HUES6 (cell line): ENCODE data around the gene KBTBD8.
A peak's percentile ranks its signal among the peaks of the same experiment; 100 is the strongest.

Source experiments
- H3K27ac ChIP-seq: 2 replicates; pipeline ENCODE4 v1.7.0; 2013; ENCODE audit warnings: low read depth, mild to moderate bottlenecking, low read length, inconsistent platforms
- H3K27me3 ChIP-seq: 2 replicates; pipeline ENCODE4 v1.6.1; 2013; ENCODE audit warnings: low read length; ENCODE audit not compliant: control insufficient read depth, insufficient read depth
- H3K36me3 ChIP-seq: 2 replicates; pipeline ENCODE4 v1.6.1; 2013; ENCODE audit warnings: low read length; ENCODE audit not compliant: control insufficient read depth, insufficient read depth
- H3K4me1 ChIP-seq: 2 replicates; pipeline ENCODE4 v1.6.1; 2013; ENCODE audit warnings: low read length; ENCODE audit not compliant: control insufficient read depth, insufficient read depth
- H3K4me3 ChIP-seq: 2 replicates; pipeline ENCODE4 v1.5.1; 2013; ENCODE audit warnings: low read depth, low read length
- H3K9ac ChIP-seq: one replicate; pipeline ENCODE4 v1.6.1; 2013; ENCODE audit warnings: mild to moderate bottlenecking, low read length
- H3K9me3 ChIP-seq: 2 replicates; pipeline ENCODE4 v1.6.1; 2013; ENCODE audit warnings: low read depth, low read length; ENCODE audit not compliant: control insufficient read depth, insufficient read depth

KBTBD8 gene

GRCh38 chr3:66998113-66998903 lies at the start of gene KBTBD8:
TSS of gene KBTBD8 (plus strand) at chr3:66998307. CDS start at chr3:66998356, 49 bp downstream.
- Histone ChIP-seq H3K4me1 (no peaks in the 10 kb centered on the region), H3K36me3 (peaks cover 4% of the 10 kb centered on the region), H3K4me3 (peak within 1 kb of the TSS; percentile 82), H3K27ac (no peak within 1 kb of the TSS), H3K9ac (peak within 1 kb of the TSS; percentile 61), H3K27me3 (0 out of 2 replicates have a peak, but pooled peaks cover 3% of the 10 kb centered on the region), H3K9me3 (no peaks in the 10 kb centered on the region)

GRCh38 chr3:66948838-66949237 lies 49.3 kb upstream of the KBTBD8 start:
- no peaks in the 10 kb centered on the region for H3K9me3 ChIP-seq

GRCh38 chr3:66949898-66950297 lies 48.2 kb upstream of the KBTBD8 start:
- H3K27ac ChIP-seq, result no peak overlapping the region
- no peaks in the 10 kb centered on the region for H3K9me3 ChIP-seq
- H3K4me3 ChIP-seq, result no peak overlapping the region

More at GRCh38 chr3:66948838-66949237, 49.3 kb upstream of the KBTBD8 start:
- Histone ChIP-seq H3K4me3 (no peak overlapping the region), H3K4me1 (no peaks in the 10 kb centered on the region), H3K36me3 (no peaks in the 10 kb centered on the region), H3K9ac (no peak overlapping the region), H3K27me3 (no peaks in the 10 kb centered on the region), H3K27ac (no peak overlapping the region)

GRCh38 chr3:66952357-66952756 lies 45.8 kb upstream of the KBTBD8 start:
- Histone ChIP-seq H3K36me3 (no peaks in the 10 kb centered on the region), H3K27ac (no peak overlapping the region), H3K9ac (no peak overlapping the region), H3K4me3 (no peak overlapping the region), H3K9me3 (no peaks in the 10 kb centered on the region), H3K27me3 (no peaks in the 10 kb centered on the region), H3K4me1 (no peaks in the 10 kb centered on the region)

More at GRCh38 chr3:66949898-66950297, 48.2 kb upstream of the KBTBD8 start:
- Histone ChIP-seq H3K27me3 (no peaks in the 10 kb centered on the region), H3K4me1 (no peaks in the 10 kb centered on the region), H3K9ac (no peak overlapping the region), H3K36me3 (no peaks in the 10 kb centered on the region)

- H3K4me3 ChIP-seq, result no peak overlapping the region
- H3K27ac ChIP-seq, result no peak overlapping the region
- no peaks in the 10 kb centered on the region for H3K4me1 ChIP-seq
- H3K27me3 ChIP-seq, result no peaks in the 10 kb centered on the region
- H3K9me3 ChIP-seq, result no peaks in the 10 kb centered on the region
- no peak overlapping the region for H3K9ac ChIP-seq
- no peaks in the 10 kb centered on the region for H3K36me3 ChIP-seq
Observed at GRCh38 chr3:66953934-66954445, 44.1 kb upstream of the KBTBD8 start.

GRCh38 chr3:66956742-66957141 lies 41.4 kb upstream of the KBTBD8 start:
- Histone ChIP-seq H3K27ac (no peak overlapping the region), H3K9ac (no peak overlapping the region), H3K9me3 (no peaks in the 10 kb centered on the region), H3K27me3 (no peaks in the 10 kb centered on the region), H3K4me1 (no peaks in the 10 kb centered on the region), H3K36me3 (no peaks in the 10 kb centered on the region), H3K4me3 (no peak overlapping the region)

GRCh38 chr3:66957367-66957766 lies 40.7 kb upstream of the KBTBD8 start:
- no peak overlapping the region for H3K27ac ChIP-seq
- no peak overlapping the region for H3K4me3 ChIP-seq
- H3K9ac ChIP-seq, result no peak overlapping the region
- no peaks in the 10 kb centered on the region for H3K9me3 ChIP-seq
- no peaks in the 10 kb centered on the region for H3K4me1 ChIP-seq
- no peaks in the 10 kb centered on the region for H3K36me3 ChIP-seq
- H3K27me3 ChIP-seq, result no peaks in the 10 kb centered on the region

GRCh38 chr3:66958067-66958466 lies 40.0 kb upstream of the KBTBD8 start:
- H3K9me3 ChIP-seq, result no peaks in the 10 kb centered on the region
- H3K4me1 ChIP-seq, result no peaks in the 10 kb centered on the region
- no peak overlapping the region for H3K4me3 ChIP-seq
- H3K27ac ChIP-seq, result no peak overlapping the region
- H3K9ac ChIP-seq, result no peak overlapping the region
- H3K27me3 ChIP-seq, result no peaks in the 10 kb centered on the region
- no peaks in the 10 kb centered on the region for H3K36me3 ChIP-seq

- Histone ChIP-seq H3K4me1 (no peaks in the 10 kb centered on the region), H3K9me3 (no peaks in the 10 kb centered on the region), H3K9ac (no peak overlapping the region), H3K27ac (no peak overlapping the region), H3K4me3 (no peak overlapping the region), H3K27me3 (no peaks in the 10 kb centered on the region), H3K36me3 (no peaks in the 10 kb centered on the region)
Observed at GRCh38 chr3:66962664-66963063, 35.4 kb upstream of the KBTBD8 start.

- Histone ChIP-seq H3K4me3 (no peak overlapping the region), H3K27ac (no peak overlapping the region), H3K4me1 (peaks cover 16% of the 10 kb centered on the region), H3K9me3 (no peaks in the 10 kb centered on the region), H3K36me3 (no peaks in the 10 kb centered on the region), H3K9ac (no peak overlapping the region), H3K27me3 (0 out of 2 replicates have a peak, but pooled peaks cover 5% of the 10 kb centered on the region)
Observed at GRCh38 chr3:66971245-66971644, 26.9 kb upstream of the KBTBD8 start.

GRCh38 chr3:66971891-66972551 lies 26.1 kb upstream of the KBTBD8 start:
- H3K36me3 ChIP-seq, result no peaks in the 10 kb centered on the region
- H3K9ac ChIP-seq, result no peak overlapping the region
- no peaks in the 10 kb centered on the region for H3K9me3 ChIP-seq
- no peak overlapping the region for H3K27ac ChIP-seq
- H3K4me3 ChIP-seq, result peak overlapping the region; percentile 1; the same call in 1 of the 2 replicates
- H3K4me1 ChIP-seq, result peaks cover 16% of the 10 kb centered on the region
- H3K27me3 ChIP-seq, result 0 out of 2 replicates have a peak, but pooled peaks cover 5% of the 10 kb centered on the region
